Measurements from ENCODE around the gene NEMP1. TPM values are rescaled to one million over a fixed set of nuclear protein-coding genes. Genes with fewer than 3 reads are reported as not detected.
A peak's percentile ranks its signal among the peaks of the same experiment; 100 is the strongest.
"Not testable (repeated sequence)": the region's sequence is repeated elsewhere in the genome, so short reads cannot be mapped to it uniquely, and the experiment has no call there.

Gene NEMP1
- total RNA-seq, 1 experiment from 2014 or later: 16.4 TPM

GRCh38 chr12:57073566-57074450 lies 4.8 kb downstream of the NEMP1 start:
- H3K9me2 ChIP-seq (replicated peaks; ENCODE audit: low read length); H3K27me3 ChIP-seq (ENCODE audit: low read length); DNase-seq; H4K20me1 ChIP-seq (ENCODE audit: low read length); H3K9me3 ChIP-seq (ENCODE audit: low read length); H3K4me3 ChIP-seq (ENCODE audit: low read length); intact Hi-C loops (cut with micrococcal nuclease); H3K4me2 ChIP-seq (ENCODE audit: low read length); H3K4me1 ChIP-seq (ENCODE audit: insufficient read depth, low read length); H3K27ac ChIP-seq (ENCODE audit: low read length); H2AFZ ChIP-seq (ENCODE audit: low read length); CTCF ChIA-PET; BruUV-seq (replicated peaks); H3F3A ChIP-seq (ENCODE audit: low read length, unreplicated experiment); ATAC-seq; H3K9ac ChIP-seq (ENCODE audit: low read length): not testable (repeated sequence)
- peaks cover 21% of the 10 kb centered on the region for H3K79me2 ChIP-seq (ENCODE audit: low read length)
- peaks cover 24% of the 10 kb centered on the region for H3K36me3 ChIP-seq (ENCODE audit: low read depth, low read length)
- POLR2A ChIA-PET (ENCODE audit: unreplicated experiment): interaction anchor here (0.6 kb wide), 1 partner anchor 39 kb away, joined by 7 read pairs; no protein-coding TSS in a partner anchor

GRCh38 chr12:57072661-57073060 lies 5.9 kb downstream of the NEMP1 start:
- H4K20me1 ChIP-seq (ENCODE audit: low read length): no peaks in the 10 kb centered on the region
- ATAC-seq (no peak), DNase-seq (no peak)
- H3K4me3 ChIP-seq (ENCODE audit: low read length): no peak overlapping the region
- TF ChIP-seq EZH2 (IDR thresholded peaks at IDR 0.05; ENCODE audit: low read length, unreplicated experiment) (no peak), EZH2phosphoT487 (IDR thresholded peaks at IDR 0.05; ENCODE audit: borderline replicate concordance, low read length) (no peak)
- TF ChIP-seq, protein P1, sequence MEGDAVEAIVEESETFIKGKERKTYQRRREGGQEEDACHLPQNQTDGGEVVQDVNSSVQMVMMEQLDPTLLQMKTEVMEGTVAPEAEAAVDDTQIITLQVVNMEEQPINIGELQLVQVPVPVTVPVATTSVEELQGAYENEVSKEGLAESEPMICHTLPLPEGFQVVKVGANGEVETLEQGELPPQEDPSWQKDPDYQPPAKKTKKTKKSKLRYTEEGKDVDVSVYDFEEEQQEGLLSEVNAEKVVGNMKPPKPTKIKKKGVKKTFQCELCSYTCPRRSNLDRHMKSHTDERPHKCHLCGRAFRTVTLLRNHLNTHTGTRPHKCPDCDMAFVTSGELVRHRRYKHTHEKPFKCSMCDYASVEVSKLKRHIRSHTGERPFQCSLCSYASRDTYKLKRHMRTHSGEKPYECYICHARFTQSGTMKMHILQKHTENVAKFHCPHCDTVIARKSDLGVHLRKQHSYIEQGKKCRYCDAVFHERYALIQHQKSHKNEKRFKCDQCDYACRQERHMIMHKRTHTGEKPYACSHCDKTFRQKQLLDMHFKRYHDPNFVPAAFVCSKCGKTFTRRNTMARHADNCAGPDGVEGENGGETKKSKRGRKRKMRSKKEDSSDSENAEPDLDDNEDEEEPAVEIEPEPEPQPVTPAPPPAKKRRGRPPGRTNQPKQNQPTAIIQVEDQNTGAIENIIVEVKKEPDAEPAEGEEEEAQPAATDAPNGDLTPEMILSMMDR (conservative IDR thresholded peaks at IDR 0.05; ENCODE audit: low read depth, low read length): no peak
- no peaks in the 10 kb centered on the region for H3K9me2 ChIP-seq (replicated peaks; ENCODE audit: low read length)
- no peak overlapping the region for H2AFZ ChIP-seq (ENCODE audit: low read length)
- H3K27ac ChIP-seq (ENCODE audit: low read length): no peak overlapping the region
- H3F3A ChIP-seq (ENCODE audit: low read length, unreplicated experiment): no peaks in the 10 kb centered on the region
- intact Hi-C loops (cut with micrococcal nuclease): no loop called here
- H3K9ac ChIP-seq (ENCODE audit: low read length): no peak overlapping the region
- no peaks in the 10 kb centered on the region for H3K4me1 ChIP-seq (ENCODE audit: insufficient read depth, low read length)
- H3K4me2 ChIP-seq (ENCODE audit: low read length): no peak overlapping the region
- peaks cover 29% of the 10 kb centered on the region for H3K36me3 ChIP-seq (ENCODE audit: low read depth, low read length)
- H3K79me2 ChIP-seq (ENCODE audit: low read length): peaks cover 13% of the 10 kb centered on the region
- no peaks in the 10 kb centered on the region for H3K9me3 ChIP-seq (ENCODE audit: low read length)
- H3K27me3 ChIP-seq (ENCODE audit: low read length): no peaks in the 10 kb centered on the region
- ChIA-PET POLR2A (ENCODE audit: unreplicated experiment) (no interaction called here), CTCF (interaction anchor here (0.6 kb wide), 1 partner anchor 29 kb away, joined by 6 read pairs; no protein-coding TSS in a partner anchor)
- no TSS peak for BruUV-seq (replicated peaks)

GRCh38 chr12:57069523-57069922 lies 9.1 kb downstream of the NEMP1 start:
- H4K20me1 ChIP-seq (ENCODE audit: low read length): no peaks in the 10 kb centered on the region
- intact Hi-C loops (cut with micrococcal nuclease): loop anchor here (1.0 to 5.0 kb wide), 2 partner anchors 43 to 113 kb away; no protein-coding TSS in a partner anchor
- no peak overlapping the region for H3K9ac ChIP-seq (ENCODE audit: low read length)
- H3K9me2 ChIP-seq (replicated peaks; ENCODE audit: low read length): no peaks in the 10 kb centered on the region
- CTCF ChIA-PET: interaction anchor here (0.6 to 2.6 kb wide), 8 partner anchors 9 to 144 kb away, joined by 3 to 78 read pairs (median 6); partner anchors contain the start of genes NAB2, NEMP1 and STAT6
- POLR2A ChIA-PET (ENCODE audit: unreplicated experiment): interaction anchor here (0.6 to 1.0 kb wide), 2 partner anchors 43 to 58 kb away, joined by 5 to 11 read pairs; no protein-coding TSS in a partner anchor
- H3K4me2 ChIP-seq (ENCODE audit: low read length): no peak overlapping the region
- no peak overlapping the region for H3K27ac ChIP-seq (ENCODE audit: low read length)
- H3K36me3 ChIP-seq (ENCODE audit: low read depth, low read length): peaks cover 33% of the 10 kb centered on the region; the same call in 1 of the 2 replicates
- DNase-seq (peak; percentile 80), ATAC-seq (peak; percentile 99)
- H3K9me3 ChIP-seq (ENCODE audit: low read length): no peaks in the 10 kb centered on the region
- H2AFZ ChIP-seq (ENCODE audit: low read length): no peak overlapping the region
- TF ChIP-seq EZH2 (IDR thresholded peaks at IDR 0.05; ENCODE audit: low read length, unreplicated experiment) (no peak), EZH2phosphoT487 (IDR thresholded peaks at IDR 0.05; ENCODE audit: borderline replicate concordance, low read length) (no peak)
- TF ChIP-seq, protein P1 (conservative IDR thresholded peaks at IDR 0.05; ENCODE audit: low read depth, low read length): peak; percentile 94
- H3K4me3 ChIP-seq (ENCODE audit: low read length): no peak overlapping the region
- no peaks in the 10 kb centered on the region for H3K79me2 ChIP-seq (ENCODE audit: low read length)
- BruUV-seq (replicated peaks): no TSS peak
- H3F3A ChIP-seq (ENCODE audit: low read length, unreplicated experiment): no peaks in the 10 kb centered on the region
- no peaks in the 10 kb centered on the region for H3K27me3 ChIP-seq (ENCODE audit: low read length)
- no peaks in the 10 kb centered on the region for H3K4me1 ChIP-seq (ENCODE audit: insufficient read depth, low read length)
